GM12875 (cell line): ENCODE data around the gene PODXL2.

ENCODE experiments used
- H3K4me3 ChIP-seq: one replicate; pipeline ENCODE4 v1.5.1; 2011; ENCODE audit warnings: low read depth, low read length, control low read depth
- CTCF ChIP-seq: IDR thresholded peaks from 2 replicates; pipeline ENCODE4 v1.5.1; 2011; ENCODE audit warnings: low read depth, mild to moderate bottlenecking, control low read depth, inconsistent platforms, low read length, moderate library complexity, borderline replicate concordance; ENCODE audit not compliant: insufficient read depth

The PODXL2 gene

GRCh38 chr3:127714125-127714571, 85.2 kb downstream of the PODXL2 start:
- TF ChIP-seq CTCF = no peak
- H3K4me3 ChIP-seq = no peak overlapping the region

DNA sequence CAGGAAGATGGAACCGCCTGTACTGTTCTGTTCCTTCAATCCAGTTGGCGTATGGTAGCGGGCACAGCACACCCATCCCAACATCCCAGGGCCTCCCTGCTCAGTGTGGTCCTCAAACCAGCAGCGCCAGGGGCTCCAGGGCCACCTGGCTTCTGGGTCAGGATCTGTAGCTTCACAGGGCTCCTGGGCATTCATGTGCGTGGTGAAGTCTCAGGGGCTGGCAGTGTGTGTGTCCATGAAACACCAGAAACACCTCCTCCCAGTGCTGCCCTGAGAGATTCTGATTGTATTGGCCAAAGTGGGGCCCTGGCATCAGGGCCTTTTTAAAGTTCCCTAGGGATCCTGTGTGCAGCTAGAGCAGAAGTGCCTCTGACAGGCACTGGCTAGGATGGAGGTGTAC, 85.9 kb downstream of the PODXL2 start:
- no peak for TF ChIP-seq CTCF
- H3K4me3 ChIP-seq = no peak overlapping the region

DNA sequence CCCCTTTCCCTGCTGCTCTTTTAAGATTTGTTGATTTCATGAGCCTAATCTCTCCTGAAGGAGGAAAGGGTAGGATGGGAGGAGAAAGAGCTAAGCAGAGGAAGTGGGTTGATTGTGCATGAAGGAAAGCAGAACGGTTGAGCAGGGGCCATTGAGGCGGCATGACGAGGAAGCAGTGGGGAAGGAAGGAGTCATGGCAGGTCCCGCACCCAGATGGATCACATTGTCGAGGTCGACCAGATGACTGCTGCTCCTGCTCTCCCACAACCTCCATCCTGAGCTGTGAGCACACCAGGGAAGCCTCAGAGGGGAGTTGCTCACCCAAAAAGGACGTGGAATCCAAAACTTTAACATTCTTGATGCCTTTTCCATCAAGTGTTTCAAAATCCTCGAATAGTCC, 86.5 kb downstream of the PODXL2 start:
- no peak for TF ChIP-seq CTCF

GRCh38 chr3:127716384-127716783, 87.4 kb downstream of the PODXL2 start:
- TF ChIP-seq CTCF = no peak
- no peak overlapping the region for H3K4me3 ChIP-seq

More for the DNA sequence above, 86.5 kb downstream of the PODXL2 start:
- no peak overlapping the region for H3K4me3 ChIP-seq

DNA sequence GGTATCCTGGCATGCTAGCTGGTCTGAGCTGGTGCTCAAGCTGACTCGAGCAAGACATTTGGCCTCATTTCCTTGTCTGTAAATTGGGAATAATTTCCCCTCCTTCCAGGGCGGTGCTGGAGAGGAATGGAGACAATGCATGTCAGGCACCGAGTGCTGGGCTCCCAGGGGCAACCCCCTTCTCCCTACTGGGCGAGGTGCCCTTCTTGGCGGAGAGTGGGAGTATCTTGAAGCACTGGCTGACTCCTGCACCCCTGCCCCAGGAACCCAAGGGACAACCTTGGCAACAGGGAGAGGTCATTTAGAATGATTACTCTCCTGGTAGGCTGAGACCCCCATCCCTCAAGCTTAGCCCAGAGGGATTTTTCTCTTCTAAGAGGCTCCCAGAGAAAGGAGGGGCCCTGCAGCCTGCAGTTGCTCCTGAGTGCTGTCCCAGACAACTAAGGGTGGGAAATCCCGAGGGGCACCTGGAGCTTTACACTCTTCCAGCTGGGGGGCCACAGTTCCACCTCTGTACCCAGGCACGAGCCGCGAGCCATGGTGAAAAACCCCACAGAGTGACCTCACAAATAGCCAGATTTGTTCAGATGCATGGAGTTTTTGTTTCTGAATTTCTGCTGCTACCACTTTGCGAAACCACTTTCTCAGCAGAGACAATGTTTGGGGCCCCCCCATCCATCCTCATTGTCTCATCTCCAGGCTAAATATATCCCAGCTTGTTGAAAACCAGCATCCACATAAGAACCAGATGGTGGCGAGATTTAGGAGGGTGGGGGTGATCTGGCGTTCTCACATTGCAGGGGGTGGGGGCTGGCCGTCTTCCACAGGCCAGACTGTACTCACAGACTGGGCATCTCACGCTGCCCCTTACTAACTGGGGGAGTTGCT, 88.6 kb downstream of the PODXL2 start:
- no peak for TF ChIP-seq CTCF
- no peak overlapping the region for H3K4me3 ChIP-seq

DNA sequence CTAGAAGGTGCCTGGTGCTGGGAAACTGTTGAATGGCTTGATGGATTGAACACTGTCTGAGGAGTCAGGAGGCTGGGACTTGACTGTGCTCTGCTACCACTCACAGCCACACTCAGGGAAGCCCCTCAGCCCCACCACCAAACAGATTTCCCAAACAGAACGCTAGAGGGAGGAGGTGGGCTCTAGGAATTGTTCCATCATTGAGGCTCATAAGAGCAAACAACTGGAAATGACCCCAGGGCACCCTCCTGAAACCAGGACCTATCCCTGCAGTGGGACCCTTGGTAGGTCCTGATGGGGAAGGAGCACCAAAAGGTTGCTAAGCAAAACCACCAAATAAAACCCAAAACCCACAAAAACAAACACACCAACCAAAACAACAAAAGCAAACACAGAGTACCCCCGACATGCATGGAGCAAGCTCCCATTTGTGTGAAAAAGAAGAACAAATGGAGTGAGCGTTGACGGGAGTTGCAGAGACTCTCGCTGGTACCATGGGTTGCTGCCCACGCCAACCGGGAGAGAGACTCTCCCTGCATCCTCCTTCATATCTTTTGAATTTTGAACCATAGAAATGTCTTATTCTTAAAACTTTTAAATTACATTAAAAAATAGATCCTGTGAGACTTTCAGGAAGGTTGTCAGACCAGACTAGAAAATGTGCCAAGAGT, 89.4 kb downstream of the PODXL2 start:
- TF ChIP-seq CTCF = no peak

More for the DNA sequence above, 89.4 kb downstream of the PODXL2 start:
- no peak overlapping the region for H3K4me3 ChIP-seq
